GM06990 (cell line): ENCODE measurements around the gene DENND1A.

ENCODE experiments used
- DNase-seq: peaks from one replicate; pipeline ENCODE4 v3.0.0-alpha.2; 2011; ENCODE audit not compliant: insufficient read length; ENCODE audit errors: extremely low read depth
- H3K27me3 ChIP-seq: replicated peaks from 2 replicates; pipeline ENCODE4 v1.6.0; 2011; ENCODE audit warnings: low read length; ENCODE audit not compliant: control insufficient read depth, insufficient read depth
- H3K36me3 ChIP-seq: 2 replicates; pipeline ENCODE4 v1.5.1; 2011; ENCODE audit warnings: low read length; ENCODE audit not compliant: control insufficient read depth, insufficient read depth
- H3K4me3 ChIP-seq: replicated peaks from 2 replicates; pipeline ENCODE4 v1.5.1; 2011; ENCODE audit warnings: low read depth, mild to moderate bottlenecking, control low read depth, low read length
- TF ChIP-seq, protein P1 (sequence below): IDR thresholded peaks from 2 replicates; pipeline ENCODE4 v1.5.1; 2011; ENCODE audit warnings: low read length, control low read depth, mild to moderate bottlenecking, inconsistent platforms; ENCODE audit not compliant: insufficient read depth, poor library complexity, severe bottlenecking

The DENND1A gene

GRCh38 chr9:123954518-123955280, 24.8 kb upstream of the DENND1A start:
- no peak for DNase-seq
- TF ChIP-seq, protein P1, sequence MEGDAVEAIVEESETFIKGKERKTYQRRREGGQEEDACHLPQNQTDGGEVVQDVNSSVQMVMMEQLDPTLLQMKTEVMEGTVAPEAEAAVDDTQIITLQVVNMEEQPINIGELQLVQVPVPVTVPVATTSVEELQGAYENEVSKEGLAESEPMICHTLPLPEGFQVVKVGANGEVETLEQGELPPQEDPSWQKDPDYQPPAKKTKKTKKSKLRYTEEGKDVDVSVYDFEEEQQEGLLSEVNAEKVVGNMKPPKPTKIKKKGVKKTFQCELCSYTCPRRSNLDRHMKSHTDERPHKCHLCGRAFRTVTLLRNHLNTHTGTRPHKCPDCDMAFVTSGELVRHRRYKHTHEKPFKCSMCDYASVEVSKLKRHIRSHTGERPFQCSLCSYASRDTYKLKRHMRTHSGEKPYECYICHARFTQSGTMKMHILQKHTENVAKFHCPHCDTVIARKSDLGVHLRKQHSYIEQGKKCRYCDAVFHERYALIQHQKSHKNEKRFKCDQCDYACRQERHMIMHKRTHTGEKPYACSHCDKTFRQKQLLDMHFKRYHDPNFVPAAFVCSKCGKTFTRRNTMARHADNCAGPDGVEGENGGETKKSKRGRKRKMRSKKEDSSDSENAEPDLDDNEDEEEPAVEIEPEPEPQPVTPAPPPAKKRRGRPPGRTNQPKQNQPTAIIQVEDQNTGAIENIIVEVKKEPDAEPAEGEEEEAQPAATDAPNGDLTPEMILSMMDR: no peak

GRCh38 chr9:123952641-123953495, 22.9 kb upstream of the DENND1A start:
- no peak for DNase-seq
- Histone ChIP-seq H3K36me3 (no peaks in the 10 kb centered on the region), H3K27me3 (no peaks in the 10 kb centered on the region; the same call in 1 of the 2 replicates), H3K4me3 (no peak overlapping the region)
- TF ChIP-seq, protein P1: no peak

More at GRCh38 chr9:123954518-123955280, 24.8 kb upstream of the DENND1A start:
- Histone ChIP-seq H3K36me3 (no peaks in the 10 kb centered on the region), H3K27me3 (no peaks in the 10 kb centered on the region; the same call in 1 of the 2 replicates), H3K4me3 (no peak overlapping the region)

DNA sequence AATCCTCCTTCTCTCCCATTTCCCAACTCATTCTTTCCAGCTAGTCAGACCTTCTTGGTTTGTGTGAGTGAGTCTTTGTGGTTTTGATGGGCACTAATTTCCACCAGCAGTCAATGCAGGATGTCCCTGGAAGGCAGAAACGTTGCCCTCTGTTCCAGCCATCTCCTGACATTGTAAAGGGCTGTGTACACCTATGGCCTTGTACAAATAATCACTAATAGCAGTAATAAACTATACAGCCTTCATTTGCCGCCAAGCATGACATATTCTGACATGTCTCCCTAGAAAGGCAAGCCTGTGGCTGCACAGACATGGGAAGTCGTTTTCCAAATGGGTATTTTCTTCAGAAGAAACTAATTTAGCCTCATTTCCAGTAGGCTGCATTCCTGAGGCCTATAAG, 18.4 kb upstream of the DENND1A start:
- no peak overlapping the region for H3K4me3 ChIP-seq
- no peaks in the 10 kb centered on the region for H3K36me3 ChIP-seq
- TF ChIP-seq, protein P1: no peak
- no peaks in the 10 kb centered on the region; the same call in 1 of the 2 replicates for H3K27me3 ChIP-seq
- DNase-seq: no peak

GRCh38 chr9:123947326-123947725, 17.4 kb upstream of the DENND1A start:
- Histone ChIP-seq H3K27me3 (no peaks in the 10 kb centered on the region; the same call in 1 of the 2 replicates), H3K4me3 (no peak overlapping the region), H3K36me3 (no peaks in the 10 kb centered on the region)
- TF ChIP-seq, protein P1: no peak
- no peak for DNase-seq

- H3K4me3 ChIP-seq: no peak overlapping the region
- DNase-seq: no peak
- no peaks in the 10 kb centered on the region for H3K36me3 ChIP-seq
- H3K27me3 ChIP-seq: no peaks in the 10 kb centered on the region; the same call in 1 of the 2 replicates
- TF ChIP-seq, protein P1: no peak
These were observed 16.3 kb upstream of the DENND1A start for GRCh38 chr9:123946101-123946821.
